ENCODE data around the gene LHFPL6.

Gene LHFPL6

GRCh38 chr13:39385621-39386231 lies 217.3 kb downstream of the LHFPL6 start:
- H3K4me3 ChIP-seq (ENCODE audit: low read length), result no peak overlapping the region
- no peak for TF ChIP-seq ZNF274 (IDR thresholded peaks at IDR 0.05; ENCODE audit: low read depth, low read length)

- no peak overlapping the region for H3K4me3 ChIP-seq (ENCODE audit: low read length)
- TF ChIP-seq ZNF274 (IDR thresholded peaks at IDR 0.05; ENCODE audit: low read depth, low read length), result no peak
Observed at GRCh38 chr13:39385154-39385553, 217.8 kb downstream of the LHFPL6 start.

- H3K4me3 ChIP-seq (ENCODE audit: low read length), result no peak overlapping the region
- TF ChIP-seq ZNF274 (IDR thresholded peaks at IDR 0.05; ENCODE audit: low read depth, low read length), result no peak
Observed at GRCh38 chr13:39381456-39381855, 221.5 kb downstream of the LHFPL6 start.

- H3K4me3 ChIP-seq (ENCODE audit: low read length), result no peak overlapping the region
- no peak for TF ChIP-seq ZNF274 (IDR thresholded peaks at IDR 0.05; ENCODE audit: low read depth, low read length)
Observed at GRCh38 chr13:39379667-39380655, 223.0 kb downstream of the LHFPL6 start.

GRCh38 chr13:39379118-39379517 lies 223.9 kb downstream of the LHFPL6 start:
- H3K4me3 ChIP-seq (ENCODE audit: low read length), result no peak overlapping the region
- no peak for TF ChIP-seq ZNF274 (IDR thresholded peaks at IDR 0.05; ENCODE audit: low read depth, low read length)

- TF ChIP-seq ZNF274 (IDR thresholded peaks at IDR 0.05; ENCODE audit: low read depth, low read length), result no peak
Observed at GRCh38 chr13:39378306-39378705, 224.7 kb downstream of the LHFPL6 start.

GRCh38 chr13:39377699-39378098 lies 225.3 kb downstream of the LHFPL6 start:
- TF ChIP-seq ZNF274 (IDR thresholded peaks at IDR 0.05; ENCODE audit: low read depth, low read length), result no peak
- H3K4me3 ChIP-seq (ENCODE audit: low read length), result no peak overlapping the region

More at GRCh38 chr13:39378306-39378705, 224.7 kb downstream of the LHFPL6 start:
- no peak overlapping the region for H3K4me3 ChIP-seq (ENCODE audit: low read length)

GRCh38 chr13:39376076-39376475 lies 226.9 kb downstream of the LHFPL6 start:
- no peak overlapping the region for H3K4me3 ChIP-seq (ENCODE audit: low read length)
- no peak for TF ChIP-seq ZNF274 (IDR thresholded peaks at IDR 0.05; ENCODE audit: low read depth, low read length)

GRCh38 chr13:39375601-39376000 lies 227.4 kb downstream of the LHFPL6 start:
- no peak overlapping the region for H3K4me3 ChIP-seq (ENCODE audit: low read length)
- no peak for TF ChIP-seq ZNF274 (IDR thresholded peaks at IDR 0.05; ENCODE audit: low read depth, low read length)

- TF ChIP-seq ZNF274 (IDR thresholded peaks at IDR 0.05; ENCODE audit: low read depth, low read length), result no peak
- H3K4me3 ChIP-seq (ENCODE audit: low read length), result no peak overlapping the region
Observed at GRCh38 chr13:39374741-39375189, 228.2 kb downstream of the LHFPL6 start.

GRCh38 chr13:39373145-39373544 lies 229.8 kb downstream of the LHFPL6 start:
- H3K4me3 ChIP-seq (ENCODE audit: low read length), result no peak overlapping the region
- no peak for TF ChIP-seq ZNF274 (IDR thresholded peaks at IDR 0.05; ENCODE audit: low read depth, low read length)

- TF ChIP-seq ZNF274 (IDR thresholded peaks at IDR 0.05; ENCODE audit: low read depth, low read length), result no peak
- no peak overlapping the region for H3K4me3 ChIP-seq (ENCODE audit: low read length)
Observed at GRCh38 chr13:39371706-39372105, 231.3 kb downstream of the LHFPL6 start.

- TF ChIP-seq ZNF274 (IDR thresholded peaks at IDR 0.05; ENCODE audit: low read depth, low read length), result no peak
- no peak overlapping the region for H3K4me3 ChIP-seq (ENCODE audit: low read length)
Observed at GRCh38 chr13:39370554-39370953, 232.4 kb downstream of the LHFPL6 start.

- TF ChIP-seq ZNF274 (IDR thresholded peaks at IDR 0.05; ENCODE audit: low read depth, low read length), result no peak
- no peak overlapping the region for H3K4me3 ChIP-seq (ENCODE audit: low read length)
Observed at GRCh38 chr13:39370048-39370447, 232.9 kb downstream of the LHFPL6 start.

Measured in GM08714 (cell line).